Pulmonary artery endothelial cell (primary cell): ENCODE results near the gene SCARB1. TPM values are rescaled to one million over a fixed set of nuclear protein-coding genes. Genes with fewer than 3 reads are reported as not detected.

ENCODE experiments used
- DNase-seq: peaks from one replicate; pipeline ENCODE4 v3.0.0-alpha.2; 2011; ENCODE audit warnings: low read depth, low spot score
- total RNA-seq: library from RNA; depleted of rRNA; stranded (reverse); fragments of >200 nt; gene quantifications from 2 replicates; pipeline ENCODE4 v1.2.3, GENCODE V29; 2014

Gene SCARB1
- total RNA-seq, 1 donor from 2014 or later: 30.3 TPM

- no peak for DNase-seq
These were observed 2.1 kb upstream of the SCARB1 start for GRCh38 chr12:124865728-124866127.

- no peak for DNase-seq
These were observed 675 bp upstream of the SCARB1 start for GRCh38 chr12:124864326-124864752.

- DNase-seq: no peak
These were observed 772 bp downstream of the SCARB1 start for GRCh38 chr12:124862768-124863415.

- no peak for DNase-seq
These were observed 1.6 kb downstream of the SCARB1 start for GRCh38 chr12:124861898-124862676.

- peak; percentile 10 for DNase-seq
These were observed 2.2 kb downstream of the SCARB1 start for GRCh38 chr12:124861492-124861891.

GRCh38 chr12:124857921-124858461 lies 5.7 kb downstream of the SCARB1 start:
- DNase-seq: no peak

- no peak for DNase-seq
These were observed 6.9 kb downstream of the SCARB1 start for GRCh38 chr12:124856842-124857178.

GRCh38 chr12:124856132-124856841 lies 7.4 kb downstream of the SCARB1 start:
- DNase-seq: no peak

GRCh38 chr12:124855275-124855957 lies 8.2 kb downstream of the SCARB1 start:
- DNase-seq: no peak

GRCh38 chr12:124854637-124855184 lies 9.0 kb downstream of the SCARB1 start:
- DNase-seq: no peak

- no peak for DNase-seq
These were observed 9.7 kb downstream of the SCARB1 start for GRCh38 chr12:124853781-124854636.

GRCh38 chr12:124852911-124853427 lies 10.7 kb downstream of the SCARB1 start:
- DNase-seq: no peak

- DNase-seq: no peak
These were observed 11.3 kb downstream of the SCARB1 start for GRCh38 chr12:124852329-124852831.

GRCh38 chr12:124851342-124851741 lies 12.3 kb downstream of the SCARB1 start:
- DNase-seq: no peak

- DNase-seq: no peak
These were observed 14.3 kb downstream of the SCARB1 start for GRCh38 chr12:124849382-124849781.

- no peak for DNase-seq
These were observed 14.9 kb downstream of the SCARB1 start for GRCh38 chr12:124848621-124849380.

- DNase-seq: no peak
These were observed 16.3 kb downstream of the SCARB1 start for GRCh38 chr12:124847113-124848074.
